H1 (cell line): Measurements from ENCODE around the gene PRPF18. TPM values are rescaled to one million over a fixed set of nuclear protein-coding genes. Genes with fewer than 3 reads are reported as not detected.

ENCODE experiments used
- CREB1 ChIP-seq: IDR thresholded peaks from 2 replicates; pipeline ENCODE4 v1.6.1; 2012; ENCODE audit warnings: inconsistent platforms
- CTBP2 ChIP-seq: IDR thresholded peaks from 2 replicates; pipeline ENCODE4 v1.7.0; 2011; ENCODE audit warnings: borderline replicate concordance, mild to moderate bottlenecking, moderate library complexity, mixed read lengths, low read length; ENCODE audit not compliant: insufficient read depth, insufficient read length
- CTCF ChIP-seq, 3 experiments: IDR thresholded peaks; 1 replicate in 2 of 3; 2 replicates in 1 of 3; pipeline versions ENCODE4 v1.5.1 to v1.6.1; 2011; ENCODE audit warnings: low read length in 3 of 3, mild to moderate bottlenecking in 3 of 3, inconsistent platforms in 2 of 3, low read depth in 1 of 3, moderate library complexity in 1 of 3; ENCODE audit not compliant: insufficient read depth in 1 of 3; ENCODE audit errors: control extremely low read depth in 1 of 3
- FOSL1 ChIP-seq: IDR thresholded peaks from 2 replicates; pipeline ENCODE4 v1.6.1; 2011; ENCODE audit warnings: mild to moderate bottlenecking, low read depth, low read length, moderate library complexity; ENCODE audit not compliant: insufficient read depth
- NRF1 ChIP-seq: IDR thresholded peaks from 2 replicates; pipeline ENCODE4 v1.6.1; 2011; ENCODE audit warnings: mild to moderate bottlenecking, low read depth, low read length, improper control_type of control experiment
- PHF8 ChIP-seq: fragments of 200-600 bp; sonication (generic); conservative IDR thresholded peaks from 2 replicates; pipeline ENCODE4 v1.7.1; 2012; ENCODE audit warnings: low read depth, mild to moderate bottlenecking, inconsistent platforms, low read length, moderate library complexity
- RBBP5 ChIP-seq: IDR thresholded peaks from 2 replicates; pipeline ENCODE4 v1.7.1; 2012; ENCODE audit warnings: low read depth, mild to moderate bottlenecking, inconsistent platforms, low read length, moderate library complexity, borderline replicate concordance
- YY1 ChIP-seq: IDR thresholded peaks from 2 replicates; pipeline ENCODE4 v1.6.1; 2011; ENCODE audit warnings: low read depth, mild to moderate bottlenecking, low read length
- polyA plus RNA-seq, 7 experiments: library from polyadenylated mRNA; depleted of rRNA in 3 of 7; stranded (reverse) in 5 of 7; unstranded in 2 of 7; fragments of >200 nt in 5 of 7; fragments of 200-250 nt in 2 of 7; gene quantifications; 1 replicate in 5 of 7; 2 replicates in 1 of 7; 4 replicates in 1 of 7; pipeline versions ENCODE4 v1.2.1 to v1.2.3, GENCODE V29; 2011 to 2013; ENCODE audit warnings: missing spikeins in 2 of 7, mixed read lengths in 2 of 7
- total RNA-seq: library from RNA; stranded (reverse); fragmentation: NEBNext Ultra II Directional; extraction: Animal tissue kit (Norgen Biotek cat#: 25700); gene quantifications from 2 replicates; pipeline ENCODE4 v1.2.1, GENCODE V29; 2021

The PRPF18 gene
- total and polyA plus RNA-seq, 2 of the 8 experiments (the other 6 are each of a cell fraction or from before 2014, with no cell fraction given): 3.8 to 12.6 TPM

- no peak for TF ChIP-seq CTCF (IDR thresholded peaks at IDR 0.05; ENCODE audit: control extremely low read depth in 1 of 3, insufficient read depth in 1 of 3, low read depth in 1 of 3, low read length in 3 of 3)
- no peak for TF ChIP-seq CREB1
- TF ChIP-seq CTBP2: no peak
- TF ChIP-seq YY1: no peak
- no peak for TF ChIP-seq PHF8
- no peak for TF ChIP-seq NRF1
- no peak for TF ChIP-seq RBBP5
- no peak for TF ChIP-seq FOSL1
These were observed 37.9 kb downstream of the PRPF18 start (continued) for GRCh38 chr10:13624630-13625029.
